Hematopoietic multipotent progenitor cell treated with erythropoietin and hydrocortisone succinate and interleukin-3 and kit ligand, for 6 days (in vitro differentiated cells): ENCODE data around the gene PPP1CB.
A peak's percentile ranks its signal among the peaks of the same experiment; 100 is the strongest.

ENCODE experiments used
- DNase-seq: peaks from one replicate; pipeline ENCODE4 v3.0.0-alpha.2; 2015

The PPP1CB gene

GRCh38 chr2:28745876-28746275, 5.8 kb upstream of the PPP1CB start:
- no peak for DNase-seq

- no peak for DNase-seq
Measured at GRCh38 chr2:28746429-28747111, 5.1 kb upstream of the PPP1CB start.

GRCh38 chr2:28747714-28748113, 3.9 kb upstream of the PPP1CB start:
- no peak for DNase-seq

GRCh38 chr2:28748176-28748575, 3.5 kb upstream of the PPP1CB start:
- DNase-seq = no peak

GRCh38 chr2:28748941-28749340, 2.7 kb upstream of the PPP1CB start:
- no peak for DNase-seq

- no peak for DNase-seq
Measured at GRCh38 chr2:28749526-28749925, 2.1 kb upstream of the PPP1CB start.

GRCh38 chr2:28750316-28751251, 1.0 kb upstream of the PPP1CB start:
- DNase-seq = peak; percentile 80

GRCh38 chr2:28751956-28752630, 463 bp downstream of the PPP1CB start:
- DNase-seq = no peak

GRCh38 chr2:28752631-28753376, 1.2 kb downstream of the PPP1CB start:
- peak; percentile 28 for DNase-seq

- peak; percentile 73 for DNase-seq
Measured at GRCh38 chr2:28754321-28754720, 2.7 kb downstream of the PPP1CB start.

- DNase-seq = no peak
Measured at GRCh38 chr2:28755421-28755820, 3.8 kb downstream of the PPP1CB start.

GRCh38 chr2:28758459-28758858, 6.8 kb downstream of the PPP1CB start:
- DNase-seq = no peak

- DNase-seq = no peak
Measured at GRCh38 chr2:28761420-28761819, 9.8 kb downstream of the PPP1CB start.

- DNase-seq = no peak
Measured at GRCh38 chr2:28764909-28765711, 13.5 kb downstream of the PPP1CB start.

GRCh38 chr2:28766070-28766469, 14.4 kb downstream of the PPP1CB start:
- no peak for DNase-seq

GRCh38 chr2:28767337-28767736, 15.7 kb downstream of the PPP1CB start:
- DNase-seq = no peak

GRCh38 chr2:28768422-28768821, 16.8 kb downstream of the PPP1CB start:
- DNase-seq = no peak

- DNase-seq = no peak
Measured at GRCh38 chr2:28768952-28769351, 17.3 kb downstream of the PPP1CB start.

GRCh38 chr2:28772351-28772750, 20.7 kb downstream of the PPP1CB start:
- DNase-seq = no peak

- DNase-seq = no peak
Measured at GRCh38 chr2:28776471-28776870, 24.8 kb downstream of the PPP1CB start.

GRCh38 chr2:28778392-28778791, 26.8 kb downstream of the PPP1CB start:
- no peak for DNase-seq

GRCh38 chr2:28779001-28779400, 27.4 kb downstream of the PPP1CB start:
- no peak for DNase-seq
